OCI-LY3 (cell line): ENCODE results near the gene DIP2C.

ENCODE experiments used
- H2AFZ ChIP-seq: fragments of 200-600, 300-600 bp; shearing (Covaris generic); 2 replicates; pipeline ENCODE4 v1.6.0; 2014; ENCODE audit warnings: antibody characterized with exemption, low read depth, low read length
- H3K27ac ChIP-seq: fragments of 200-600, 300-600 bp; sonication (generic); 2 replicates; pipeline ENCODE4 v1.5.1; 2014; ENCODE audit warnings: mild to moderate bottlenecking, low read length, moderate library complexity, mixed read lengths
- H3K27me3 ChIP-seq: fragments of 200-600, 300-600 bp; sonication (generic); 2 replicates; pipeline ENCODE4 v1.6.1; 2014; ENCODE audit warnings: low read depth, low read length, mixed read lengths
- H3K36me3 ChIP-seq: fragments of 200-600, 300-600 bp; sonication (generic); replicated peaks from 2 replicates; pipeline ENCODE3; 2014; ENCODE audit warnings: low read depth, low read length, mixed read lengths
- H3K4me1 ChIP-seq: fragments of 300-600, 200-600 bp; sonication (generic); 2 replicates; pipeline ENCODE4 v1.6.1; 2014; ENCODE audit warnings: low read length, mixed read lengths
- H3K4me2 ChIP-seq: fragments of 200-600, 300-600 bp; sonication (generic); 2 replicates; pipeline ENCODE4 v1.6.1; 2014; ENCODE audit warnings: low read length, mixed read lengths
- H3K4me3 ChIP-seq: fragments of 300-600, 200-600 bp; sonication (generic); 2 replicates; pipeline ENCODE4 v1.5.1; 2014; ENCODE audit warnings: antibody characterized with exemption, mild to moderate bottlenecking, low read length, moderate library complexity
- H3K79me2 ChIP-seq: fragments of 300-600, 200-600 bp; shearing (Covaris generic); 2 replicates; pipeline ENCODE4 v1.6.1; 2014; ENCODE audit warnings: mild to moderate bottlenecking, low read length, mixed read lengths
- H3K9ac ChIP-seq: fragments of 300-600, 200-600 bp; shearing (Covaris generic); 2 replicates; pipeline ENCODE4 v1.6.0; 2014; ENCODE audit warnings: mild to moderate bottlenecking, low read length, moderate library complexity
- H3K9me3 ChIP-seq: fragments of 200-600, 300-600 bp; shearing (Covaris generic); 2 replicates; pipeline ENCODE4 v1.6.1; 2014; ENCODE audit warnings: low read length, mixed read lengths; ENCODE audit not compliant: insufficient read depth
- H4K20me1 ChIP-seq: fragments of 200-600, 300-600 bp; sonication (generic); 2 replicates; pipeline ENCODE4 v1.6.1; 2016; ENCODE audit warnings: low read length, mixed read lengths; ENCODE audit not compliant: insufficient read depth
- EZH2phosphoT487 ChIP-seq: fragments of 200-600 bp; shearing (Covaris generic); IDR thresholded peaks from 2 replicates; pipeline ENCODE4 v1.6.1; 2018; ENCODE audit warnings: antibody characterized with exemption, mixed run types, low read depth
- TF ChIP-seq, protein P1 (sequence below): fragments of 200-600, 300-600 bp; sonication (generic); IDR thresholded peaks from 2 replicates; pipeline ENCODE4 v1.5.1; 2014; ENCODE audit warnings: antibody characterized with exemption, low read length, low read depth

The DIP2C gene

GRCh38 chr10:486666-487322 is 202.7 kb downstream of the DIP2C start:
- no peak overlapping the region for H3K4me3 ChIP-seq

DNA sequence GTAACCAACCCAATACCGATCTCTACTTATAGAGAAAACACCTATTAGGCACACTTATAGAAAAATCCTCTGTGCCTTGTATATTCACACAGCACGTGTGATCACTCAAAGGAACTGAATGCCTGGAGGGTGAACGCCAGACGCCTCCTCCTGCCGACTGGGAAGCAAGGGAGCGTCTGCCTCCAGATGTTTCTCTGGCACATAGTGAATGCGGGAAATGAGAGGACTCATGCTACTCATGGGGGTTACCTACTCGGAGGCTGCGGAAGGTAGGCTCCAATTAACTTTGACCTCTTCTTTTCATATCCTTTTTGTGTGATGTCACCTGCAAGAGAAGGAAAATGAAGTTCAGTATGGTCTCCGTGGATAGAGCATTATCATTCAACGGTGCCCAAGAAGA is 203.3 kb downstream of the DIP2C start:
- peaks cover 7% of the 10 kb centered on the region for H3K4me1 ChIP-seq
- no peak overlapping the region for H2AFZ ChIP-seq
- H3K9me3 ChIP-seq, result no peaks in the 10 kb centered on the region
- H4K20me1 ChIP-seq, result no peaks in the 10 kb centered on the region
- no peak overlapping the region for H3K27ac ChIP-seq
- no peak overlapping the region for H3K4me2 ChIP-seq
- no peak overlapping the region for H3K9ac ChIP-seq
- H3K27me3 ChIP-seq, result 0 out of 2 replicates have a peak, but pooled peaks cover 7% of the 10 kb centered on the region
- H3K4me3 ChIP-seq, result no peak overlapping the region
- no peaks in the 10 kb centered on the region for H3K79me2 ChIP-seq
- no peaks in the 10 kb centered on the region for H3K36me3 ChIP-seq
- TF ChIP-seq EZH2phosphoT487, result no peak
- TF ChIP-seq, protein P1, sequence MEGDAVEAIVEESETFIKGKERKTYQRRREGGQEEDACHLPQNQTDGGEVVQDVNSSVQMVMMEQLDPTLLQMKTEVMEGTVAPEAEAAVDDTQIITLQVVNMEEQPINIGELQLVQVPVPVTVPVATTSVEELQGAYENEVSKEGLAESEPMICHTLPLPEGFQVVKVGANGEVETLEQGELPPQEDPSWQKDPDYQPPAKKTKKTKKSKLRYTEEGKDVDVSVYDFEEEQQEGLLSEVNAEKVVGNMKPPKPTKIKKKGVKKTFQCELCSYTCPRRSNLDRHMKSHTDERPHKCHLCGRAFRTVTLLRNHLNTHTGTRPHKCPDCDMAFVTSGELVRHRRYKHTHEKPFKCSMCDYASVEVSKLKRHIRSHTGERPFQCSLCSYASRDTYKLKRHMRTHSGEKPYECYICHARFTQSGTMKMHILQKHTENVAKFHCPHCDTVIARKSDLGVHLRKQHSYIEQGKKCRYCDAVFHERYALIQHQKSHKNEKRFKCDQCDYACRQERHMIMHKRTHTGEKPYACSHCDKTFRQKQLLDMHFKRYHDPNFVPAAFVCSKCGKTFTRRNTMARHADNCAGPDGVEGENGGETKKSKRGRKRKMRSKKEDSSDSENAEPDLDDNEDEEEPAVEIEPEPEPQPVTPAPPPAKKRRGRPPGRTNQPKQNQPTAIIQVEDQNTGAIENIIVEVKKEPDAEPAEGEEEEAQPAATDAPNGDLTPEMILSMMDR, result no peak

More at GRCh38 chr10:486666-487322, 202.7 kb downstream of the DIP2C start:
- no peaks in the 10 kb centered on the region for H3K36me3 ChIP-seq
- no peaks in the 10 kb centered on the region for H3K9me3 ChIP-seq
- H3K4me2 ChIP-seq, result no peak overlapping the region
- TF ChIP-seq, protein P1, result no peak
- no peak for TF ChIP-seq EZH2phosphoT487
- no peaks in the 10 kb centered on the region for H4K20me1 ChIP-seq
- H3K9ac ChIP-seq, result no peak overlapping the region
- H3K27ac ChIP-seq, result no peak overlapping the region
- peaks cover 7% of the 10 kb centered on the region for H3K4me1 ChIP-seq
- H3K79me2 ChIP-seq, result no peaks in the 10 kb centered on the region
- 0 out of 2 replicates have a peak, but pooled peaks cover 7% of the 10 kb centered on the region for H3K27me3 ChIP-seq
- no peak overlapping the region for H2AFZ ChIP-seq

- Histone ChIP-seq H3K9me3 (no peaks in the 10 kb centered on the region), H3K4me3 (no peak overlapping the region), H3K36me3 (no peaks in the 10 kb centered on the region), H3K4me1 (peaks cover 7% of the 10 kb centered on the region), H3K27me3 (0 out of 2 replicates have a peak, but pooled peaks cover 7% of the 10 kb centered on the region), H2AFZ (no peak overlapping the region), H3K9ac (no peak overlapping the region), H3K79me2 (no peaks in the 10 kb centered on the region), H3K27ac (no peak overlapping the region), H3K4me2 (peak overlapping the region; percentile 77; the same call in 1 of the 2 replicates), H4K20me1 (no peaks in the 10 kb centered on the region)
- no peak for TF ChIP-seq EZH2phosphoT487
- TF ChIP-seq, protein P1, result no peak
These were observed 203.7 kb downstream of the DIP2C start for GRCh38 chr10:485776-486175.

GRCh38 chr10:484925-485661 is 204.4 kb downstream of the DIP2C start:
- H3K9me3 ChIP-seq, result no peaks in the 10 kb centered on the region
- H3K4me2 ChIP-seq, result peak overlapping the region; percentile 77
- no peaks in the 10 kb centered on the region for H4K20me1 ChIP-seq
- peak overlapping the region; percentile 83 for H3K4me3 ChIP-seq
- no peak for TF ChIP-seq EZH2phosphoT487
- TF ChIP-seq, protein P1, result no peak
- peaks cover 7% of the 10 kb centered on the region for H3K4me1 ChIP-seq
- peak overlapping the region; percentile 64 for H3K9ac ChIP-seq
- no peaks in the 10 kb centered on the region for H3K36me3 ChIP-seq
- H3K27ac ChIP-seq, result no peak overlapping the region
- H2AFZ ChIP-seq, result peak overlapping the region; percentile 43
- H3K27me3 ChIP-seq, result 0 out of 2 replicates have a peak, but pooled peaks cover 7% of the 10 kb centered on the region
- H3K79me2 ChIP-seq, result no peaks in the 10 kb centered on the region
